GM10266 (cell line): ENCODE measurements around the gene ADGRL1.

ENCODE experiments used
- DNase-seq: peaks from one replicate; pipeline ENCODE4 v3.0.0; 2012; ENCODE audit errors: extremely low spot score
- CTCF ChIP-seq: IDR thresholded peaks from 2 replicates; pipeline ENCODE4 v1.5.1; 2012; ENCODE audit warnings: mild to moderate bottlenecking, low read depth; ENCODE audit not compliant: control insufficient read depth, insufficient read depth; ENCODE audit errors: missing control alignments

ADGRL1 gene

GRCh38 chr19:14102102-14102696 lies 103.8 kb downstream of the ADGRL1 start:
- no peak for TF ChIP-seq CTCF
- DNase-seq = no peak

- DNase-seq = no peak
- TF ChIP-seq CTCF = no peak
Measured at GRCh38 chr19:14101003-14101545, 104.9 kb downstream of the ADGRL1 start.
